ENCODE data around the gene ZFHX3.
"Not testable (repeated sequence)": the region's sequence is repeated elsewhere in the genome, so short reads cannot be mapped to it uniquely, and the experiment has no call there.

The ZFHX3 gene

GRCh38 chr16:73021866-73022495 lies 25.9 kb downstream of the ZFHX3 start:
- DNase-seq (ENCODE audit: low spot score): no peak

DNA sequence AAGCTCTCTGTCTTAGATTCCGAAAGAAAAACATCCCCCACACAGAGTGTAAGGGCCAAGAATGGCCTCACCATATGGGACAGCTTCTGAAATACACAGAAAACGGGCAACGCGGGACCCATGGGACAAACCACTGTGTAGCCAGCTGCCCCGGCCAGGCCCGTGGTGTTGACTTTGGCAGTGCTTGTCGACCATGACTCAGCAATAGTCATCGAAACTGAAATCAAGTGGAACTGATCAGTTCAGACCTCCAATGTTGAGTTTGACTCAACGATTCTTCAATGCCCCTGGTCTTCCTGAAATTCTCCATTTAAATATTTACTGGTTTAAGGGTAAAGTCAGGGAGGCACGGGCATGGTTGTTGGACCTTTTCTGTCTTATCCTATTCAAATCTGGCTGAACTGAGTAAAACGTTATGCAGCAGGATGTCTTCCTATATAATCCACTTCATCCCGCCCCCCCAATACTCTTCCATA lies 27.5 kb downstream of the ZFHX3 start:
- DNase-seq (ENCODE audit: low spot score): no peak

DNA sequence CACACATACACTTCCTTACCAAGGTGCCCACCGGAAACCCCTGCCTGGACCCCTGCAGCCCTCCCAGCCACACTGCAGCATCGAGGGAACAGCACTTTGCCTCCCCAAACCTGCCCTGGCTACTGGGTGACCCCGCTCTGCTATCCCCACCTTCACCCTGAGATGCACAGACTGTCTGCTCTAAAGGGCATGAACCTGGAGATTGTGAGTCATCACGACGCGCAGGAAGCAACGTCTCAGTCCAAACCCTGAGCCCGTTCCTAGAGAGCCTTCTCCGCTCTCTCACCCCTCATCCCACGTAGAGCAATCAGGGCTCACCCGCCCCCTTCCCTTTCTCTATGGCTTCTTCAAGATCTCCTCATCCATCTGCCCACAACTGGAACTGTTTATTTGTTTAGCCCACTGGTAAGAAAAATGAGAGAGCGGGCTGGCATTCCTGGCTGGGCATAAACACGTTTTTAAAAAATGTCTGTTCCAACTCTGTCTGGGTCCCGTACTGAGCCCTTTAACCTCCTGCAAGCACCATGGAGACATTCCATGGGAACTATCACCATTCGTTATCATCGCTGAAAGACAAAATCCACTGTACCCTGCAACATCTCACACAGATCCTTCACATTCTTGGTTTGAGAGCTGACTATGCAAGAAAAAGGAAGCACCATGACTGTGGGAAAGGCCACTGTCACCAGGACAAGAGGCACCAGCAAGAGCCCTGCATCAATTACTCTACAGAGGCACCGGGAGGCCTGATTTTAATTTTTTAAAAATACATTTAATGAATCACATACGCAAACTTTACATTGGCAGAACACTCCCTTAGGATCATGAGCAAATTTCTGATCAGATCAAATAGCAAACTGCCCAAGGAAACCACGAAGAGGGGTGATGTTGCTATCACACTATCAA lies 28.2 kb downstream of the ZFHX3 start:
- no peak for DNase-seq (ENCODE audit: low spot score)

GRCh38 chr16:73018821-73019456 lies 29.0 kb downstream of the ZFHX3 start:
- DNase-seq (ENCODE audit: low spot score): no peak

DNA sequence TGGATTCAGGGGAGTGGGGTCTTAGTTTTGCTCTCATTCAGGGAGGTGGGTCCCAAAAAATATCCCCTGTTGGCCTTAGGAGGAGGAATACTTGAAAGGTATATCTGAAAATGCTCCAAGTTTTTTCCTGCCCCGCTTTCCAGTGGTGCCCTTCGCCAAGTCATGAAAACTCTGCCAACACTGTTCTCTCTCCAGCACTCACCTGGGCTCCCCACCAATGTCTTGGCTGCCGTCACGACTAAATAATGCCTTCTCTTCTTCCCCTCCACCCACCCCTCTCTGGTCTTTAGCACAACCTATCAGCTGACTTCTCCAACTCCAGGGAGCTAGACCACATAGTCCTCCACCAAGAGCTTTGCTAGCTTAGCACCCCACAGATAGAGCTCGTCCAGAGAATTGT lies 30.6 kb downstream of the ZFHX3 start:
- DNase-seq (ENCODE audit: low spot score): no peak

- no peak for DNase-seq (ENCODE audit: low spot score)
Measured at GRCh38 chr16:73016488-73016830, 31.5 kb downstream of the ZFHX3 start.

- DNase-seq (ENCODE audit: low spot score): no peak
Measured at GRCh38 chr16:73015612-73016487, 32.1 kb downstream of the ZFHX3 start.

DNA sequence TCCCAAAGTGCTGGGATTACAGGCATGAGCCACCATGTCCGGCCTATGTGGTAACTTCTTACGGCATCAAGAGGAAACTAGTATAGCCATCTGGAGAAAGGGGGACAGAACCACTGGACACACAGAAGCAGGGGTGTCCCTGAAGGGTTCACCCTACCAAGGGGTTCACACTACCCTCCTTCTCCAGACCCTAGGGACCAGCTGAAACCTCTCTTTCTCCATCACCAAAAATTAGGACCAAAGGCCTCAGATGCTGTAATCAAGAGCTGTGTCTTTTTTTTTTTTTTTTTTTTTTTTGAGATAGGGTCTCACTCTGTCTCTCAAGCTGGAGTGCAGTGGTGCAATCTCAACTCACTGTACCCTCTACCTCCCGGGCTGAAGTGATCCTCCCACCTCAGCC lies 33.2 kb downstream of the ZFHX3 start:
- DNase-seq (ENCODE audit: low spot score): no peak

- no peak for DNase-seq (ENCODE audit: low spot score)
Measured at GRCh38 chr16:73013974-73014373, 34.0 kb downstream of the ZFHX3 start.

DNA sequence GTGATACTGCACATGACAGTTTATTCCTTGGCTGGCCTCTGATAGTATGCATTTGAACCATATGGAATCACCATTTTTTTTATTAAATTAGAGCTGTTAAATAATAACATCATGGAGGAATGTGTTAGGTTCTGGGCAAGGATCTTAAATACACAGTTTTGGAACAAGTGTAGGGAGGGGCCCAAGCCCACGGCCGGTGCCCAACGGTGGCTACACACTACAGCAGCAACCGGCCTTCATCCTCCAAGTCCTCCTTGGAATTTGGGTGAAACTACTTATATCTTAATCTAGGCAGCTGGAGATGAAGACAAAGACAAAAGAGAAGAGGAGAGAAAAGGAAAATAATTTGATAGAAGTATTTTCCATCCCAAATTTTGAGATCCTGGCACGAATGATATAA lies 35.6 kb downstream of the ZFHX3 start:
- DNase-seq (ENCODE audit: low spot score): no peak

GRCh38 chr16:73011926-73012325 lies 36.0 kb downstream of the ZFHX3 start:
- no peak for DNase-seq (ENCODE audit: low spot score)

DNA sequence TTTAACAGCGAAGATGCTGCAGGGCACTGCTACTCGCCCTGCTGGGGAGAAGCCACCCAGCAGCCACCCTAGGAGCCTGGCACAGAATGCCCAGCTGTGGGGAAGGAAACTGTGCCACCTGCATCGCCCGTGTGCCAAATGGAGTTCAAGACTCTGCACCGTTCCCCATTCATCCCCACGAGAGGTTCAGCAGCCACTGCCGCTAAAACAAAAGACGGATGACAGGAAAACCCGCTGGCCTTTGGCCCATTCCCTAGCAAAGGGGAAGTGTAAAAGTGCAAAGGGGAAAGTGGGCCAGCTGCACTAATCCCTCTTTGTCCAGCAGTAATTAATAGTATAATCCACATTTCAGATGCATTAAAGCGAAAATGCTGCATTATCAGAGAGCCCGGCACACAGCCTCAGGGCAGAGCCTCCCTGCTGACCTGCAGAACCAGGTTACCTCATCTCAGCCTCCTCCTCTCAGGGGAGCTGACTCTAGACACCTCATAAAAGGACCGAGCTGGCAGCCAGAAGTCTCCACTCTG lies 37.7 kb downstream of the ZFHX3 start:
- DNase-seq (ENCODE audit: low spot score): no peak

DNA sequence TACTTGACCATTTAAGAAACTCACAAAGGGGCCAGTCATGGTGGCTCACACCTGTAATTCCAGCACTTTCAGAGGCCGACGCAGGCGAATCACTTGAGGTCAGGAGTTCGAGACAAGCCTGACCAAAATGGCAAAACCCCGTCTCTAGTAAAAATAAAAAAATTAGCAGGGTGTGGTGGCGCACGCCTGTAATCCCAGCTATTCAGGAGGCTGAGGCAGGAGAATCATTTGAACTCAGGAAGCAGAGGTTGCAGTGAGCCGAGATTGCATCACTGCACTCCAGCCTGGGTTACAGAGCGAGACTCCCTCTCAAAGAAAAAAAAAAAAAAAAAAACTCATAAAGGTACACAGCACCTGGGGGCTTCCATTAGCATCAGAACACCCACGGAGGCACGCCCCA lies 38.2 kb downstream of the ZFHX3 start:
- DNase-seq (ENCODE audit: low spot score): not testable (repeated sequence)

DNA sequence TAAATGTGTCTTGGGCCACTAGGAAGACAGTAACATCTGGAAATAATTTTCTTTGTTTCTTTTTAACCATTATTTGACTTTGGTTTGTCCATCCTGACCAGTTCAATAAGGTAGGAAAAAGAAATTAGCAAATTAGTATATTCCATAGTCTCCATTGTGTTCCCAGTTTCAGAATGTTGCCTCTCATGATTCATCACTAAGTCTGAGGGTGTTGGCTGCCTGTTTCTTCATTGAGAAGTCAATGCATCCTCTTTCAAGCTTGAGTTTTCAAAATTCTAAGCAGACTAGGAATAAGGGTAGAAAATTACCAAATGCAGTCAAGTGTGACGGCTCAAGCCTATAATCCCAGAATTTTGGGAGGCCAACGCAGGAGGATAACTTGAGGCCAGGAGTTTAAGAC lies 41.9 kb downstream of the ZFHX3 start:
- no peak for DNase-seq (ENCODE audit: low spot score)

- no peak for DNase-seq (ENCODE audit: low spot score)
Measured at GRCh38 chr16:73002866-73003265, 45.1 kb downstream of the ZFHX3 start.

DNA sequence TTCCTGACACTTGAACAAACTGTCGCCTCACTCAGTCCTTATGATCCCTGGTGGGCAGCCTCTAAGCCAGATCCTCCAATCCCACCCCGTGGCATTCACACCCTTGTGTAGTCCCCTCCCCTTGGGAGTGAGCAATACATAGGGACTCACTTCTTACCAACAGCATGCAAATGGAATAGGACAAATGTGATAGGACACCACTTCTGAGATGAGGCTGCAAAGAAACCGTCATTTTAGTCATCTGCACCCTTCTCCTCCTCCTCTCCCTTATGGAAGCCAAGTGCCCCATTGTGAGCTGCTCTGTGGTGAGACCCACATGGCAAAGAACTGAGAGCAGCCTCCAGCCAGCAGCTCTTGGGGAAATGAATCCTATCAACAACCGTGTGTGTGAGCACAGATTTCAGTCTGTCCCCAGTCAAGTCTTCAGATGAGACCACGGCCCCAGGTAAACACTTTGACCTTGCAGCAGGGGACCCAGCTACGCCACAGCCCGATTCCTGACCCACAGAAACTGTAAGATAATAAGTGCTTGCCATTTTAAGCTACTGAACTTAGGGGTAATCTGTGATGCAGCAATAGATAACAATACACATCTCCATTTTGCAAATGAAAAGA lies 46.9 kb downstream of the ZFHX3 start:
- DNase-seq (ENCODE audit: low spot score): no peak

GRCh38 chr16:73000020-73000906 lies 47.7 kb downstream of the ZFHX3 start:
- no peak for DNase-seq (ENCODE audit: low spot score)

GRCh38 chr16:72999541-73000019 lies 48.3 kb downstream of the ZFHX3 start:
- DNase-seq (ENCODE audit: low spot score): no peak

DNA sequence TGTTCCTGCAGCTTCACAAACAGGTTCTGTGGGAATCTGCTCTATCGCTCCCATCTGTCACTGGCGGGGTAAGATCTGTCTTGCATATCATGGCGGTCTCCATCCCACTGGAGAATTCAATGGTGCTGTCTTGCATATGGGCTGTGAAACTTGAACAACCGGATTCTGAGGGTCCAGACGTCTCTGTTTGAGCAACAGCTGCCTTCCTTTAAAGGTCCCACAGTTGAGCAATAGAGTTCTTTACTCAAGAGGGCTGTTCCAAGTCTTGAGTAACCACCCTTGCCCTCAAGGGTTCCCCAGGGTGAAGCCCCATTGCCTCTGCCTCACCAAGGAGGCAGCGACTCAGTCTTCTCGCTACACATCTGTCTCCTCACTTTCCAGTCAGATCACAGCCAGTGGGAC lies 50.8 kb downstream of the ZFHX3 start:
- no peak for DNase-seq (ENCODE audit: low spot score)

Measured in NAMALWA (cell line).